ENCODE results near the gene ITPKB.

DNA sequence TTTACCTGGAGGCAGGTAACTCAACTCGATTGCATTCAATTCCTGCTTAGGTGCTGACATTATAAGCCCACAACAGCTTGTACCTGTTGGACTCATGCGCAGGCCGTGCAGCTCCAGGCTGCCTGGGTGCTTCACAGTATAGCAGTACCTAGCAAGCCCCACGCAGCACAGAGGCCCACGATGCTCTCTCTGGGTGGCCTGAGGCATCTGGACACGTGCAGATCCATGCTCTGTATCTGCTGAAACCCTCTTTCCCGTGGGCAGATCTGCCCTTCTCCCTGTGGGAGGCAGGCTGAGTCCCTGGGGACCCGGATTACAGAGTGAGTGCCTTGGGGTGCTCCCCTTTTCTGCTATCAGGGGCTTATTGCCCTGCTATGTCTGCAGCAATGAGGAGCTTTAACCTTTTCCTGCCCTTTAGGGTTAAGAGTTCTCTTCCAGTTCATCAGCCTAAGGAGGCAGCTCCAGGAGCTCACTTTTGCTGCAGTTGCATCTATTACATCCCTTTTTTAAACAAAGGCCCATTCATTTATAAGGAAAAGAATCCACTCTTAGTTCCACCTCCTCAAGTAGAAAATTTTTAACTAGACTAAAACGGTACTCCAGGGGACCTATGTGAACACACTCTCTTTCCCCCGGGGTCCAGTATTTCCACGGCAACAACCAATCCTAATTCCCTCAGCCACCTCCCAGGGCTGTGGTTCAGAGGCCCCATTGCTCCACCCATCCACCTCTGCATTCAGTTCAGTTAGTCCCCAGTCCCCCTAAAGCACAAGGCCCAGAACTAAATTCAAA is 19.3 kb downstream of the ITPKB start:
- TF ChIP-seq CTCF (IDR thresholded peaks at IDR 0.05) (no peak), POLR2A (IDR thresholded peaks at IDR 0.05) (no peak)
